ENCODE data around the gene WEE1. TPM values are rescaled to one million over a fixed set of nuclear protein-coding genes. Genes with fewer than 3 reads are reported as not detected.

The WEE1 gene
- total RNA-seq, 2 donors from 2014 or later, result 80.1 to 93.5 TPM

DNA sequence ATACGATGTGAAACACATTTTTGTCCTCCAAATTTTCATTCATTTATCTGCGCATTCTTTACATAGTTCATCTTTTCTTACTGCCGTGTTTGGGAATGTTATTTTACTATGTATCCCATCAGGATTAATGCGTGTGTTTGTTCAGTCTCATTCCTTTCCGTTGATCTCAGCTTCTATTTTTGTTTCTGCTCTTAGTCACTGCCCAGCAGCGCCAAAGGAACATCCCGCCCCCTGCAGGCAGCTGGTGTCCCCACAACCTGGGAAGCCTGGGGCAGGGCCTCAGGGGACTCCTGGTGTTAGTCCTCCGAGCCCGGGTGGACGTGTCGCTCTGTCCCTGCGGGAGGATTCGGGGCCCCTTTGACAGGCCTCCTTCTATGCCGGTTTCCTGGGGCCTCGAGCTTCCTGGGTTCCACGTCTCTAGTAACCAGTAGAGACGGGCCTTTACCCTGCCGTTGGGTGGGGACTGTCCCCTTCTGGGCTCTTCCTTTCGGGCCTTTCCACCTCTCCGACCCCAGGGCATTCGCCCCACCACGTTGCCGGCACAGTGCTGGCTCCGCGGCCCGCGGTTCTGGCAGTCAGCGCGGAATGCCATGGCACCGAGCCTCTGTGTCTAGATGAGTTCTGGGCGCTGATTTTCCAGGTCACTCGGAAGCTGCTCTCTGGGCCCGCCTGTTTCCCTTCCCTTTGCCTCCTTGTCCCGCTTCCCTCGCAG, 39.8 kb downstream of the WEE1 start:
- no peaks in the 10 kb centered on the region for H3K27me3 ChIP-seq (ENCODE audit: control insufficient read depth, insufficient read depth, low read length, poor library complexity, severe bottlenecking)
- H3K9ac ChIP-seq (ENCODE audit: extremely low read depth, low read length, poor library complexity, severe bottlenecking), result peak overlapping the region; percentile 78
- no peaks in the 10 kb centered on the region for H3K9me3 ChIP-seq (ENCODE audit: control insufficient read depth, low read length)
- DNase-seq, result peak; percentile 99
- peak overlapping the region; percentile 89 for H3K27ac ChIP-seq (ENCODE audit: low read depth, low read length)
- Mint-ChIP-seq H3K27me3 (ENCODE audit: insufficient read depth) (no peaks in the 10 kb centered on the region), H3K9me3 (no peaks in the 10 kb centered on the region), H3K4me1 (peaks cover 18% of the 10 kb centered on the region), H3K4me3 (peak overlapping the region; percentile 68), H3K36me3 (ENCODE audit: low read depth) (no peaks in the 10 kb centered on the region), H3K27ac (peak overlapping the region; percentile 99)
- no peaks in the 10 kb centered on the region for H3K4me1 ChIP-seq (ENCODE audit: control insufficient read depth, insufficient read depth, low read length)
- 16 to 22% methylated on average over 28 to 35 of the region's 35 CpGs for WGBS, 2 experiments (ENCODE audit: insufficient coverage in 1 of 2, insufficient read length in 1 of 2)
- TF ChIP-seq, protein P1, sequence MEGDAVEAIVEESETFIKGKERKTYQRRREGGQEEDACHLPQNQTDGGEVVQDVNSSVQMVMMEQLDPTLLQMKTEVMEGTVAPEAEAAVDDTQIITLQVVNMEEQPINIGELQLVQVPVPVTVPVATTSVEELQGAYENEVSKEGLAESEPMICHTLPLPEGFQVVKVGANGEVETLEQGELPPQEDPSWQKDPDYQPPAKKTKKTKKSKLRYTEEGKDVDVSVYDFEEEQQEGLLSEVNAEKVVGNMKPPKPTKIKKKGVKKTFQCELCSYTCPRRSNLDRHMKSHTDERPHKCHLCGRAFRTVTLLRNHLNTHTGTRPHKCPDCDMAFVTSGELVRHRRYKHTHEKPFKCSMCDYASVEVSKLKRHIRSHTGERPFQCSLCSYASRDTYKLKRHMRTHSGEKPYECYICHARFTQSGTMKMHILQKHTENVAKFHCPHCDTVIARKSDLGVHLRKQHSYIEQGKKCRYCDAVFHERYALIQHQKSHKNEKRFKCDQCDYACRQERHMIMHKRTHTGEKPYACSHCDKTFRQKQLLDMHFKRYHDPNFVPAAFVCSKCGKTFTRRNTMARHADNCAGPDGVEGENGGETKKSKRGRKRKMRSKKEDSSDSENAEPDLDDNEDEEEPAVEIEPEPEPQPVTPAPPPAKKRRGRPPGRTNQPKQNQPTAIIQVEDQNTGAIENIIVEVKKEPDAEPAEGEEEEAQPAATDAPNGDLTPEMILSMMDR (conservative IDR thresholded peaks at IDR 0.05), result peak; percentile 98
- H3K36me3 ChIP-seq (ENCODE audit: control insufficient read depth, insufficient read depth, low read length), result no peaks in the 10 kb centered on the region
- peak overlapping the region; percentile 75 for H3K4me3 ChIP-seq (ENCODE audit: low read length)

DNA sequence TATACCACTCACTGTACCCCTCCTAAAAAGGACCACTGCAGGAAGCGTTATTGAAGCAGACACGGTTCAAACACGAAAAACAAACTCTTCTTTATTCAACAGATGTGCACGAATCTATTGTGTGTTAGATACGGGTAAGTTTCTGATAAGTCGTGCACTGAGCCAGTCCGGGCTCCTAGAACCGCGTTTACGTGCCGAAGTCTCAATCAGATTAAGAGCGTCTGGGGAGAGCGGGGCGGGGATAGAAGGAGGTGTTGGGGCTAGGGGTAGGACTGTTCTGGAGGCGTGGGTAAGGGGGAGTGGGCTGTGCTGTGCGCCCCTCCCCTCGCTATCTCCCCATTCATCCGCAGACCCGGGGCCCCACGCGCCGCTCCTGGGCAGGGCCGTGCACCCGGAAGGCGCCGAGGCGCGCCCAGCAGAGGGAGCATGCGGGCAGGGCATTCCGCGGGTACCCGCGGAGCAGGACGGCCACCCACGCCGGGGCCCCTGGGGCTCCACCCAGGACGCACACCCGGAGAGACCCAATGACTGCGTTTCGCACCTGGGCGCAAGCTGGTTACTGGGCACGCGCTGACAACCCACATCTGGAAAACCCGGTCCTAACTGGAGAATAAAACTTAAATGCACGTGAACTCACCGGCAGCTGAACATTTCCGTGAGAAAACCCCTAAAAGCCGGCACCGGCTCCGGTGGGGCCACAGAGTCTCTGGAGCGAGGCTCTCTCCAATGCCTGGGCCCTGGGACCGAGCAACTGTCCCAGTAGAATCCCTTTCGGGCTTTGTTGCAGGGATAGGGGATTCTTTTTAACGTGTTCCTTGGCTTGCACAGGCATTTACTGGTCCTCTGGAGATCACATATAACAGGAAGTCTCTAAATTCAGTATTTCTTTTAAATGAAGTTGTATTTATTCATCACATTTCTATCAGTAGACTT, 40.6 kb downstream of the WEE1 start:
- no peaks in the 10 kb centered on the region for H3K9me3 Mint-ChIP-seq
- H3K36me3 Mint-ChIP-seq (ENCODE audit: low read depth), result no peaks in the 10 kb centered on the region
- 13 to 20% methylated on average over 18 to 53 of the region's 54 CpGs for WGBS, 2 experiments (ENCODE audit: insufficient coverage in 1 of 2, insufficient read length in 1 of 2)
- Histone ChIP-seq H3K36me3 (ENCODE audit: control insufficient read depth, insufficient read depth, low read length) (no peaks in the 10 kb centered on the region), H3K9ac (ENCODE audit: extremely low read depth, low read length, poor library complexity, severe bottlenecking) (peak overlapping the region; percentile 78), H3K27ac (ENCODE audit: low read depth, low read length) (peak overlapping the region; percentile 87), H3K4me3 (ENCODE audit: low read length) (peak overlapping the region; percentile 75), H3K4me1 (ENCODE audit: control insufficient read depth, insufficient read depth, low read length) (no peaks in the 10 kb centered on the region), H3K9me3 (ENCODE audit: control insufficient read depth, low read length) (no peaks in the 10 kb centered on the region), H3K27me3 (ENCODE audit: control insufficient read depth, insufficient read depth, low read length, poor library complexity, severe bottlenecking) (no peaks in the 10 kb centered on the region)
- peak; percentile 93 for DNase-seq
- H3K27me3 Mint-ChIP-seq (ENCODE audit: insufficient read depth), result no peaks in the 10 kb centered on the region
- TF ChIP-seq, protein P1 (conservative IDR thresholded peaks at IDR 0.05), result peak; percentile 92
- H3K4me1 Mint-ChIP-seq, result peaks cover 18% of the 10 kb centered on the region
- H3K4me3 Mint-ChIP-seq, result peak overlapping the region; percentile 68
- H3K27ac Mint-ChIP-seq, result peak overlapping the region; percentile 99

DNA sequence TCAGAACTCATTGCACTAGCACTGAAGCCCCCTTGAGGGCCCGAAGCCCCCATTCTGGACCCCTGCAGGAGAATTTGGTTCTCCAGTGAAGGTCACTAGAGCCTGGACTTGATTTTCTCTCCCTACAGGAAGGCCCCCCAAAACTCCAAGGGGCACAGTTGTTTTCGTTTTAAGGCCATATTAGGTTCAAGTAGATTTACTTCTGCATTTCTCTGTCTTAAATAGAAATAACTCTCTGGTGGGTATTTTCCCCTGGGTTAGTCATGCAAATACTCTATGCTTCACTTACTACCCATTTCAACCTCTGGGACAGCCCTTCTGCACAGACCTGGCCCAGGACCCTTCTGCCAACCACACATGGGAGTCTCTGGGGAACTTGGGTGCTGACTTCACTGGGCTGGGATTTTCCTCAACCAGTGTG, 41.6 kb downstream of the WEE1 start:
- DNase-seq, result no peak
- Histone ChIP-seq H3K4me3 (ENCODE audit: low read length) (peak overlapping the region; percentile 75), H3K9ac (ENCODE audit: extremely low read depth, low read length, poor library complexity, severe bottlenecking) (no peak overlapping the region), H3K36me3 (ENCODE audit: control insufficient read depth, insufficient read depth, low read length) (no peaks in the 10 kb centered on the region), H3K9me3 (ENCODE audit: control insufficient read depth, low read length) (no peaks in the 10 kb centered on the region), H3K27me3 (ENCODE audit: control insufficient read depth, insufficient read depth, low read length, poor library complexity, severe bottlenecking) (no peaks in the 10 kb centered on the region), H3K4me1 (ENCODE audit: control insufficient read depth, insufficient read depth, low read length) (no peaks in the 10 kb centered on the region), H3K27ac (ENCODE audit: low read depth, low read length) (no peak overlapping the region)
- H3K4me3 Mint-ChIP-seq, result peak overlapping the region; percentile 68
- no peak overlapping the region for H3K27ac Mint-ChIP-seq
- 97 to 100% methylated on average over 1 to 2 of the region's 2 CpGs for WGBS, 2 experiments (ENCODE audit: insufficient coverage in 1 of 2, insufficient read length in 1 of 2)
- H3K36me3 Mint-ChIP-seq (ENCODE audit: low read depth), result no peaks in the 10 kb centered on the region
- no peaks in the 10 kb centered on the region for H3K9me3 Mint-ChIP-seq
- TF ChIP-seq, protein P1 (conservative IDR thresholded peaks at IDR 0.05), result no peak
- no peaks in the 10 kb centered on the region for H3K27me3 Mint-ChIP-seq (ENCODE audit: insufficient read depth)
- peaks cover 18% of the 10 kb centered on the region for H3K4me1 Mint-ChIP-seq
